GM21526 (cell line): ENCODE results near the gene MIGA2.

Experiments used
- ATAC-seq: cut with Tn5 transposase; IDR thresholded peaks from one replicate; pipeline ENCODE4 v1.9.1; 2021; ENCODE audit warnings: moderate library complexity; ENCODE audit not compliant: unreplicated experiment, low FRiP score

The MIGA2 gene

DNA sequence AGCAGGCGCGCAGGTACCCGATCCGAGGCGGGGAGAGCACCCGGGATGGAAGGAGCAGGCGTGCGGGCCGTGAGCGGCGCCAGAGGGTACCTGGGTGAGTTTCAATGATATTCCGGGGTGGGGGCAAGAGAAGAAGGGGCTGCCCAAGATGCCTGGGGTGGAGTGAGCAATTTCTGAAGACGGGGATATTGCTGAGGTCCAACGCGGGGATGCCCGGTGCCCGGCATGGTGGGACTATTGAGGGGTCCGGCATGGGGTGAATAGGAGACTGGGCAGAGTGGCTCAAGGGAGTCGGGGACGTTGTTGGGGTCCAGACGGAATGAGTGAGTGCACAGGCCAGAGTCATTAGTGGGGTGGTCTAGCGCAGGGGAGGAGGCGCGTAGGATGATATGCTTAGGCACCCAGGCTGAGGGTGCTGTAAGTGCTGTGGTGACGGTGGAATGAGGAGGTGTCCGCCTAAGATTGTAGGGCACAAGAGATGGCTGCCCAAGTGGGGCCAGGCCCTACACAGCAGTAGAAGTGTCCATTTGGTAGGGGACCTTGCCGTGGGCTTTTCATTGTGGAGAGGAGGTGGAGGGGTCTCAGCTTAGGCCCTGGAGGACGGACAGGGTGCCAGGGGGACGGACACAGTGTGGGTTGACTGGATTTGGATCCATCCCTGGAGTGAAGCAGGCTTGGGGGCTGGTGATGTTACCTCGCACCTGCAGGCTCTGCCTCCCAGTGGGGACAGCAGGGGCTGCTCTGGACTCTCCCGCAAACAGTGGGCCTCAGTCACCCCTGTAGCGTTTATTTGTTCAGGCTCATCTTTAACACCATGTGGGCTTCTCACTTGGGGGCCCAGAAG, 719 bp downstream of the MIGA2 start:
- ATAC-seq = no peak

DNA sequence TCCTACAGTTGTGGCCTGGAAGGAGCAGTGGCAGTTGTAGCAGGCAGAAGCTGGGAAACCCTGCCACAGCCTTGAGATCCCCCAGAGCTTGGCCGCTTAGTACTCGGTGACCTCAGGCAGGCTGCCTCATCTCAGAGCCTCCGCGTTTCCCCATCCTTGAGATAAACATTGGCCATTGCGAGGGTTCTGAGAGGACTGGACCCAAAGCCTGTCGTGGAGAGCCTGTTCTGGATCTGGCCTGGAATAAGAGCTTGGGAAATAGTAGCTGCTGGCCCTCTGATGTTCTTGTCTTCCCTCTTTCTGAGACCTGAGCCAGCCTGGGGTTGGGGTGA, 1.3 kb downstream of the MIGA2 start:
- no peak for ATAC-seq

DNA sequence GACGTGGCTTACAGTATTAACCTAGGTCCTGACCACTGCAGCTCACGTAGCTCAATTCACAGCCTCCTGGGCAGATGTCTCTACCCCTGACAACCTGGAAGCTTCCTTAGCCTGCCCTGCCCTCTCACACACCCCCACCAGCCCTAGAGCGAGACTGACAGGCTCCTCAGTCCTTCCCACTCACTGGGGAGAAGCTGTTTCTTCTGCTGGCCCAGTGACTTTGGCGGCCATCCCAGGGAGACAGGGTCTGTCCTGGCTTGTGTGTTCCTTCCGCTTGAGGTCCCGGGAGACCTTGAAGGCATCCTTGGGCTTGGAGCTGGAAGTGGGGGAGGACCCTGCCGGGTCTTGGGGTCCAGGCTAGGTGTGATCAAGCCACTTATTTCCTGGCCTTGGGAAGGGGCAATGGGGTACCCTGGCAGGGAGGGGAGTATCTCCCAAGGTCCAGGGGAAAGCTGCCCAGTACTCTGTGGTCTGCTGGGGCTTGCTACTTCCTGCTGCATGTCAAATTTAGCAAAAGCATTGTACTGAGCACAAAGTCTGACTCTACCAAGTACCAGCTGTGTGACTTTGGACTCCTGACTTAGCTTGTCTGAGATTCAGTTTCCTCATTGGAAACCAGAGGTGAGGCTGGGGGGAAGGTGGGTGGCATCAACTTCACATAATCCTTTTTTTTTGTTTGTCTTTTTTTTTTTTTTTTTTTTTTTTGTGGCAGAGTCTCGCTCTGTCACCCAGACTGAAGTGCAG, 1.9 kb downstream of the MIGA2 start:
- ATAC-seq = no peak

DNA sequence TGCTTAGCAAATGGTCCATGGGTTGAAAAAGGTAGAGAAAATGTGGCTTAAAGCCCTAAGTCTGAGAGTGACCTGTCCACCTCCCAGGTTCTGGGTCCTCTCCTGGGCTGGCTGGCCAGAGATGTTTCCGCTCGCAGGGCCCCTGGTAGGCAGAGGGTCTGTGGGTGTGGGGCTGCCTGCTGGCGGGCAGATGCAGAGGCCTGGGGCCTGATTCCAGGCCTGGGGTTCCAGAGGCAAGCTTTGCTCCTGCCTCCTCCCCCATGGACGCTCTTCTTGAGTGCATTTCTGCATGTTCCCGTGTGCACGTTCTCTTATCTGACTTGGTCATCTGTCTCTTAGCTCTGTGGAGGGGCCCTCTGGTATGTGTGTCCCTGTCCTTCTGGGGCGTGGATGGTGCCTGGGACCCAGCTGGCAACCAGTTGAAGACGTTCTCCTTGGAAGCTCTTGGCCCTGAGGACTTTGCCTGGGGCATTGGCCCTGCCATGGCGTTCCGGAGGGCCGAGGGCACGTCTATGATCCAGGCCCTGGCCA, 3.8 kb downstream of the MIGA2 start:
- no peak for ATAC-seq

DNA sequence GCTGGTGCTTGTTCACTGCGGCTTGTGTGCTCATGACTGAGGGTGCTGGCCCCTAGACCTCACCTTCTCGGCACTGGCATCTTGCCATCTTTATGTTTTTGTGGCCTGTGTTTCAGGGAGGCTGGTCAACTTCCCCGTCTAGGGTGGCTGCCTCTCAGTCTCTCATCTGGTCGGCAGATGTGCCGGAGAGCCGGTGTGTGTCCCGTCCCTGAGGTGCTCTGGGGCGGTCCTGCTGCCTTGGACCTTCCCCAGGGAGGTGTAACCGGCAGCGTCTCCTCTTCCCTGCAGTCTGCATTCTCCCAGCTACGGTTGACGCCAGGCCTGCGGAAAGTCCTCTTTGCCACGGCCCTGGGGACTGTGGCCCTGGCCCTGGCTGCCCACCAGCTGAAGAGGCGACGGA, 5.6 kb downstream of the MIGA2 start:
- ATAC-seq = no peak

DNA sequence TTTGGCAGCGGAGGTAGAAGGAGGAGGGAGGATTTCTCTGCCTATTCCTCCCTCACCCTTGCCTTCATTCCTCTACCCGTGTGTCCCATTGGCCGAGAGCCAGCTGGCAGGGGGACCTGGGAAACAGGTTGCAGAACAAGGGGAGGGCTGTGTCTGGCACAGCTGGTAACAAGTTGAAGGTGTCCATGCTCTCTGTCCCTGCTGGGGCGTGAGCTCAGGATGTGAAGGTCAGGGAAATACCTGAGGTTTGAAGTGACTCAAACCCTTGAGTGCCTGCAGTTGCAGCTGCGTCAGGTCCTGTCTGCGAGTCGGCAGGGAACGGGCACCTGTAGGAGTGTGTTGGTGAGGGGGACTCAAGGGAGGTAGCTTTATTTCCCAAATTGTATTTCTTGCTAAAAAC, 16.2 kb downstream of the MIGA2 start:
- ATAC-seq = no peak

DNA sequence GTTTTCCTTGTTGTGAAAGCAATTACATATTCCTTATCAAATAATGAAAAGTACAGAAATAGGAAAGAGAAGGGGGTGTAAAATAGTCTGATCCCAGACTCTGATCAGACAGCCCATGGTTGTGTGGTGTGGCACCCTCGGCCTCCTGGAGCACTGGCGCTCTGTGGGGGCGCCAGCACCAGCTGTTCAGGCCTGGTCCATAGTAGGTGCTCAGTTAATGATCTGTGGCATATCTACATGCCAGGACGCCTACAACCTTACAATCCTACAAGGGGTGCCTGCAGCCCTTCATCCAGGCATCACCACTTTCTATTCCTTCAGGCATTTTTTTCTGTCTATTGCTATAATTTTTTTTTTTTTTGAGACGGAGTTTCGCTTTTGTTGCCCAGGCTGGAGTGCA, 16.6 kb downstream of the MIGA2 start:
- ATAC-seq = no peak

DNA sequence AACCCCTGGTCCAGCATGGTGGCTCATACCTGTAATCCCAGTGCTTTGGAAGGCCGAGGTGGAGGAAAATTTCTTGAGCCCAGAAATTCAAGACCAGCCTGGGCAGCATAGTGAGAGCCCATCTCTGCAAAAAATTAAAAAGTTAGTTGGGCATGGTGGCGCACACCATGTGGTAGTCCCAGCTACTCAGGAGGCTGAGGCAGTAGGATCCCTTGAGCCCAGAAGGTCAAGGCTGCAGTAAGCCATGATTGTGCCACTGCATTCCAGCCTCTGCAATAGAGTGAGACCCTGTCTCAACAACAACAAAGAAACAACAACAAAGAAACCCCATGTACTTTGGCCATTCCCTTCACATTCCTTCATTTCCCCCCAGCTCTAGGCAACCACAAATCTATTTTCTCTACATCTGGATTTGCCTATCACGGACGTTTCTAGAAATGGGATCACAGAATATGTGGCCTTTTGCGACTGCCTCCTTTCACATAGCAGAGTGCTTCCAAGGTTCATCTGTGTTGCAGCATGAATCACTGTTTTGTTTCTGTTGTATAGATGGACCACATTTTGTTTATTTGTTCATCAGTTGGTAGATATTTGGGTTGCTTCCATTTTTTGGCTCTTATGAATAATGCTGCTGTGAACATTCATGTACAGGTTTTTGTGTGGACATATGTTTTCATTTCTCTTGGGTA, 17.9 kb downstream of the MIGA2 start:
- ATAC-seq = no peak

DNA sequence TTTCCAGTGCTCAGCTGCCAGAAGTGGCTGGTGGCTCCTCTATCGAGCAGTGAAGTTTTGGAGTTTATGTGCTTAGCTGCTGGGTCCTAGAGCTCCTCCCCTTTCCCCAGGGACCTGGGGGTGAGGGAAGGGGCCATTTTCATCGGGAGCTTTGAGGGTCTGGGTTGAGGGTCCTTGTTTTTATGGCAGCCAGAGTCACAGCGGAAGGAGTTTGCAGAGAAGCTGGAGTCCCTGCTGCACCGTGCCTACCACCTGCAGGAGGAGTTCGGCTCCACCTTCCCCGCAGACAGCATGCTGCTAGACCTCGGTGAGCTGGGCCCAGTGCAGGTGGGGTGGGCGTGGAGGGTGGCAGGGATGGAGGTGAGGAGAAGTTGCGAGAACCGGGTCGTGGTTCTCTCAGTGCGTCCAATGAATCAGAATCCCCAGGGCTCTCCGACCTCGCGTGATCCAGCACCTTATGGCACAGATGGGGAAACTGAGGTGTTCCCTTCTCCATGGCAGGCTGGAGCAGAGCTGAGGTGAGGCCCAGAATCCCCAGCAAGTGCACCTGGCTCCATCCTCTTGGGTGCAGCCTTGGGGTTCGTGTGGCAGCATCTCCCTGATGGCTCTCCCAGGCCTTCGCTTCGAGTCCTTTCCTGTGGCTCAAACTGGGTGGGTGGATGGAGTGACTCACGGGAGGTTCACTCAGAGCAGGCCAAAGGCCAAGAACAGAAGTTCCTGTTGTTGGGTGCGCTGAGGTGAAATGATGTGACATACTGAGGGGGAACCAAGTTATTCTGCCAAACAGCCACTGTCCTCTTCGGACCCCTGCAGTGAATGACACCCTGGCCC, 22.8 kb downstream of the MIGA2 start:
- no peak for ATAC-seq

DNA sequence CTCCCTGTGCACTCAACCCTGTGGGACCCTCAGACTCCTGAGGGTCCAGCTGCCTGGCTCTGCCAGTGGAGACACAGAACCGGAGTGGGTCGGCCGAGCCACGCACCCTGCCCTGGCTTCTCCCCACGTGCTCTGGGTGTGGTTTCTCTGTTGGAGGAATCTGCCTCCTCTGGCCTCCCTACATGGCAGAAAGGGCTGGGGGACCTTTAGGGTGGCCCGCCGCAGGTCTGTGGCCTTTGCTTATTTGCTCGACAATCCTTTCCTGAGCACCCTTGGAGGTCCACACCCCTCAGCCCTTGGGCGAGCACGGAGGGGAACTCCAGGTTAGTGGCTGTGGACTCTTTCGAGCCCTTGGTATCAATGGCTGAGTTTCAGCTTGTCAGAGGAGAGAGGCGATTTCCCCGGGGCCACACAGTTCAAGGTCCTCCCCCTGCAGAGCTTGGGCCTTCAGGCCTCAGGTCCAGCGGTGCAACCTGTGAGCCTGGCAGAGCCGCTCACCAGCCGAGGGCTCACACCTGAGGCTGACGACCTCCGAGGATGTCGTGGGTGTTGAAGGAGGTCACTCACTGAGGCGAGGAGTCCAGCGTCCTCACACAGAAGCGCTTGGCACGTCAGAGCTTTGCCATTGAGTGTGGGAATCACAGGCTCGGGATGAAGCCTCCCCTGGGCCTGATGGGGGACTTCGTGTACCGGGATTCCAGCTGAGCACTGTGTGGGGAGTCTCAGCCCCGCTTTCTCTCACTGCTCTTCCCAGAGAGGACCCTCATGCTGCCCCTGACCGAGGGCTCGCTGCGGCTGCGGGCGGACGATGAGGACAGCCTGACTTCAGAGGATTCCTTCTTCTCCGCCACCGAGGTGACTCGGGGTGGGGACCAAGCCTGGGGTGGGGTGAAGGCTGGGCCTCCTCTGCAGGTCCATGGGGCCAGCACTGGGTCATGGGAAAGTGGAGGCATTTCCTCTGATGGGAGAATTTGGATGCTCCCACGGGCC, 23.7 kb downstream of the MIGA2 start:
- ATAC-seq = no peak

DNA sequence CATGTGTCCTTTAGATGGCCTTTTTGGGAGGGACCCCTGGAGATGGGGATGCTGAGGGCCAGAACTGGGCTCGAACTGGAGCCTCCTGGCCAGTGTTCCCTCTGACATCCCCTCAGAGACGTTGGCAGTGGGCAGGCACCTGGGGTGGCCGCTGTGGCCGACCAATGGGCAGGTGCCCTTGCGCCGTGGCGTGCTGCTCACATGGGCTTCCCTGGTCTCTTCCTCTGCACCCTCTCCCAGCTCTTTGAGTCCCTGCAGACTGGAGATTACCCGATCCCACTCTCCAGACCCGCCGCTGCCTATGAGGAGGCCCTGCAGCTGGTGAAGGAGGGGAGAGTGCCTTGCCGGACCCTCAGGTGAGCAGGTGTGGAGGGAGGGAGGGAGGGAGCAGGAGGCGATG, 24.6 kb downstream of the MIGA2 start:
- ATAC-seq = no peak

DNA sequence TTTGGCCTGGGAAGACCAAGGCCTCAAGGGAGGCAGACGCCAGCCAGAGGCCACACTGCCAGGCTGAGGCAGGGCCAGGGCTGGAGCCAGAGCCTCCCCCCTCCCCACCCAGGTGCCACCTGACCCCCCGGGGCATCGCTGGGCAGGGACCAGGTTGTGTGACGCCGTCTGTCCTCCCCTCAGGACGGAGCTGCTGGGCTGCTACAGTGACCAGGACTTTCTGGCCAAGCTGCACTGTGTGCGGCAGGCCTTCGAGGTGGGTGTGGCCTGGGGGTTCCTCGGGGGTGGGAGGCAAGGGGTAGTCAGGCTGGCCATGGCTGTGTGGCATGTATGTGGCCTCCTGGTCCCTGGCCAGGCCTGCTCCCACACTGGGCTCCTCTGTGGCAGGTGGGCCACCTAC, 26.6 kb downstream of the MIGA2 start:
- ATAC-seq = no peak

DNA sequence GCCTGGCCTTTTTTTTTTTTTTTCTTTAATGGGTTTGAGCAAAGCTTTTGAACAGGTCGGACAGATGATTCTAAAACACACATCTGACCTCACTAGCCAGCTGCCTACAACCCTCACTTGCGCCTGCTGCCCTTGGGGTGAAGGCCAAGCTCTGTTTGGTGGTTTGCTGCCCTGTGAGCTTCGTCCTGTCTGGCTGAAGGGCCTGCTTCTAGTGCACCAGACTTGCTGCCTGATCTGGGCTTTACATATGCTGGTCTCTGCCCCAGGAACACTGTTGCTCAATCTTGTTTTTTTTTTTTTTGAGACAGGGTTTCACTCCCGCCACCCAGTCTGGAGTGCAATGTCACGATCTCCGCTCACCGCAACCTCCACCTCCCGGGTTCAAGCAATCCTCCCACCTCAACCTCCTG, 28.1 kb downstream of the MIGA2 start:
- no peak for ATAC-seq

DNA sequence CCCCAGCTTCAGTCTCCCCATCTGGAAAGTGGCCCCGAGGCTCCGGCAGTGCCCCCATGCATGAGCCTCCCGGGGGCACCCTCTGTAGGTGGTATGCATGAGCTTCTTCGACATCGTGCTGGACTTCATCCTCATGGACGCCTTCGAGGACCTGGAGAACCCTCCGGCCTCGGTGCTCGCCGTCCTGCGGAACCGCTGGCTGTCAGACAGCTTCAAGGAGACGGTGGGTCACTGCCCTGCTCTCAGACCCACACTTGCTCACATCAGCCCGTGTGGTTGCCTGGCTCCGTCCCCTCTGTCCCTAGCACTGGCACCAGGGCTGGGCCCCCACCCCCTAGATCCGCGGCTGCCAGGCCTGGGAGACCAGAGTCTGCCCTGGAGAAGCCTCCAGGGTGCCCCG, 31.7 kb downstream of the MIGA2 start:
- ATAC-seq = no peak

DNA sequence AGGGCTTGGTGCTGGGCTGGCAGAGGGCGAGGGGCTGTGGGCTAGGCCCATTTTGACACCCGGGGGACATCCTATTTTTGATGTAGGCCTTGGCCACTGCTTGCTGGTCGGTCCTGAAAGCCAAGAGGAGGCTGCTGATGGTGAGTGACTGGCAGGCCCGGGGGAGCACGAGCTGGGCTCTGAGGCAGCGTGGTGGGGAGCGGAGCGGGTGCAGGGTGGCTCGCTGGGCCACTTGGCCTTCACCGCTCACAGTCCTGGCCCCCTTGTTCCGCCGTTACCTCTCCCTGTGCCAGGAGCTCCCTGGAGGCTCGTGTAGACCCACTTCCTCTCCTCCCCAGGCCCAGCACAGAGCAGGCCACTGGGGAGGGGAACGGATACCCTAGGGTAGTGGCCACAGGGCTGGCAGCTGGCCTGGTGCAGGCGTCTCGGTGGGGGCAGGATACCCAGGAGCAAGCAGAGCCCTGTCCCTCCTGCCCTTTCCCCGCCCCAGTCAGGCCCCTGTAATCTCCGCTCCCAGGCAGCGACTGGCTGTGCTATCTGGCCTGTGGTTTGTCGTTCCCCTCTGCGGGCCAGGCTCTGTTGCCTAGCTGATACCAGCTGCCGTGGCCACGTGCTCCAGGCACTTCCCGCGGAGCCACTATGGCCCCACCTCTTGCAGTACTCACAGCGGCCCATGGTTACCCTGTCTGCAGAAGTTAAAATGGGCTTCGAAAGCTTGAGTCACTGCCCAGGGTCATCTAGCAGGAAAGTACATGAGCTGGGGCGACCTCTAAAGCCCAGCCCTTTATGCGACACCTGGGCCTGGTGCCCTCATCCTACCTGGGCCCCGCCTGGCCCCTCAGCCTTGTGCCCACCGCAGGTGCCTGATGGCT, 32.8 kb downstream of the MIGA2 start:
- ATAC-seq = no peak

DNA sequence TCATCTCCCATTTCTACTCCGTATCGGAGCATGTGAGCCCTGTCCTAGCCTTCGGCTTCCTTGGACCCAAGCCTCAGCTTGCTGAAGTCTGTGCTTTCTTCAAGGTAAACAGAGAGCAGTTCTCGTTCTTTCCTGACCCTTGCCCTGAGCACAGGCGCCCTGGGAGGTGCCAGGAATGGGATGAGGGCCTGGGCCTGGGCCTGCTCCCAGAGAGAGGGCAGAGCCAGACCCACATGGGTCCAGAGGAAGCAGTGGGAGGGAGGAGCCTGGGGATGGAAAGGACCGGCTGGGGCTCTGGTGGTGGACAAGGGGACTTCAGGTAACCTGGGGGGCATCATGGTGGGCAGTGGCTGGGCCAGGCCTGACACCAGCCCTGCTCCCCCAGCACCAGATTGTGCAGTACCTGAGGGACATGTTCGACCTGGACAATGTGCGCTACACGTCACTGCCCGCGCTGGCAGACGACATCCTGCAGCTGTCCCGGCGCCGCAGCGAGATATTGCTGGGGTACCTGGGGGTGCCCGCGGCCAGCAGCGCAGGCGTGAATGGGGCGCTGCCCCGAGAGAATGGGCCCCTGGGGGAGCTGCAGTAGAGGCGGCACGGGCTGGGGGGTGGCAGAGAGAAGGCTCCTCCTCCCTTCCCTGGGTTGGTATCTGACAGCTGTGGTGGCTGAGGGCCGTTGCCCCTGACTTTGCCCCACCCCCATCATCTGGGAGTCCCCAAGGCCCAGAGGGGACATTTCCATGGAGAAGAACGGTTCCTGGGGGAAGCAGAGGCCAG, 33.6 kb downstream of the MIGA2 start:
- ATAC-seq = no peak

DNA sequence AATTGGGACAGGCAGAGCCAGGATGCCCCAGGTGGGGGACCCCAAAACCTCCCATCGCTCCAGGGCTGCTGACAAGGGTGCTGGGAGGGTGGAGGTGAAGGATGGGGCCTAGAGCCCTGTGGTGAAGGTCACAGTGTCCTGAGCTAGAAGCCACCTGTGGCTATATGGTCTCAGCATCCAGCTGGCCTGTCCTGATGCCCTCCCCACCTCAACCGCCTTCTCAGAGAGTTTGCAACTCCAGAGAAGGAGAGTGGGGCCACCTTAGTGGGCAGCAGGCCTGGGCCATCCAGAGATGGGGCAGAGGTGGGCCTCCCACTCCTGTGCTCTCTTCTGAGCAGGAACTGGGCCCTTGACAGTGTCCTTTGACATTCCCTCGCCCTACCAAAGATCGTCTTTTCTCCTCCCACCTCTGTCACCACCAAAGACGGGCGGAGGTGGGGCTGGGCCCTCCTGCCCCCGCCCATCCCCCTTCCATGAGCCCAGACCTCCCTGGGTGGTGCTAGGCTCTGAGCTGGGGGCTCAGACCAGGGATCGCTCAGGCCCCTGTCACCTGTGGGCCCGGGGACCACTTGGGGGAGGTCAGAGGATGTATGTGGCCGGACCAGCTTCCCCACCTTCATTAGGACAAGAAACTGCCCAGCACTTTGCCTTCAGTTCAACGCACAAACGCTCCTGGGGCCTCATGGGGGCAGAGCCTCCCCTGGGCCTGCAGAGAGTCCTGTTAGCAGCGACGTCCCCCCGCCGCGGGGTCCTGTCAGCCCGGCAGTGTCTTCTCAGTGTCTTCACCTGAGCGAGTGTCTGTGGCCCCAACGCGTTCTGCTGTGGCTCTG, 34.5 kb downstream of the MIGA2 start:
- ATAC-seq = no peak
